H9 (cell line): Measurements from ENCODE around the gene P4HTM. TPM values are rescaled to one million over a fixed set of nuclear protein-coding genes. Genes with fewer than 3 reads are reported as not detected.
A peak's percentile ranks its signal among the peaks of the same experiment; 100 is the strongest.

Experiments
- DNase-seq: peaks from one replicate; pipeline ENCODE4 v3.0.0-alpha.2; 2017
- H2AFZ ChIP-seq: one replicate; pipeline ENCODE4 v1.6.1; 2013; ENCODE audit warnings: mild to moderate bottlenecking, low read length, control low read depth, moderate library complexity
- H2AK5ac ChIP-seq: 2 replicates; pipeline ENCODE4 v1.6.1; 2013; ENCODE audit warnings: low read length, control low read depth, mixed read lengths; ENCODE audit not compliant: insufficient read length
- H2BK120ac ChIP-seq: one replicate; pipeline ENCODE4 v1.6.1; 2013; ENCODE audit warnings: low read depth, mild to moderate bottlenecking, low read length, control low read depth, inconsistent platforms; ENCODE audit not compliant: poor library complexity, severe bottlenecking
- H2BK12ac ChIP-seq: 2 replicates; pipeline ENCODE4 v1.6.1; 2013; ENCODE audit warnings: low read length, control low read depth, mixed read lengths, low read depth; ENCODE audit not compliant: insufficient read length
- H2BK15ac ChIP-seq: 2 replicates; pipeline ENCODE4 v1.6.1; 2013; ENCODE audit warnings: low read depth, low read length, control low read depth
- H2BK20ac ChIP-seq: one replicate; pipeline ENCODE4 v1.6.1; 2013; ENCODE audit warnings: low read depth, mild to moderate bottlenecking, low read length, control low read depth, inconsistent platforms; ENCODE audit not compliant: poor library complexity, severe bottlenecking
- H2BK5ac ChIP-seq: 2 replicates; pipeline ENCODE4 v1.6.1; 2013; ENCODE audit warnings: low read length, control low read depth, mixed read lengths; ENCODE audit not compliant: insufficient read length
- H3K14ac ChIP-seq: 2 replicates; pipeline ENCODE4 v1.6.1; 2013; ENCODE audit warnings: low read length, control low read depth; ENCODE audit not compliant: insufficient read depth
- H3K18ac ChIP-seq: 2 replicates; pipeline ENCODE4 v1.6.1; 2013; ENCODE audit warnings: low read depth, mild to moderate bottlenecking, mixed read lengths, low read length, control low read depth; ENCODE audit not compliant: insufficient read length
- H3K23ac ChIP-seq: 2 replicates; pipeline ENCODE4 v1.6.1; 2013; ENCODE audit warnings: low read length, control low read depth, mixed read lengths, low read depth; ENCODE audit not compliant: insufficient read length
- H3K23me2 ChIP-seq: 2 replicates; pipeline ENCODE4 v1.6.1; 2013; ENCODE audit warnings: low read depth, mild to moderate bottlenecking, mixed read lengths, low read length, control low read depth; ENCODE audit not compliant: insufficient read length, poor library complexity, severe bottlenecking
- H3K27ac ChIP-seq: 2 replicates; pipeline ENCODE4 v1.5.1; 2013; ENCODE audit warnings: low read length, control low read depth, mixed read lengths, low read depth; ENCODE audit not compliant: insufficient read length
- H3K27me3 ChIP-seq: 2 replicates; pipeline ENCODE4 v1.6.1; 2013; ENCODE audit warnings: low read length, control low read depth, inconsistent platforms; ENCODE audit not compliant: insufficient read depth
- H3K4ac ChIP-seq: 2 replicates; pipeline ENCODE4 v1.6.1; 2013; ENCODE audit warnings: low read depth, mild to moderate bottlenecking, control low read depth, inconsistent platforms, low read length, moderate library complexity
- H3K4me1 ChIP-seq: 2 replicates; pipeline ENCODE4 v1.6.1; 2013; ENCODE audit warnings: low read length, control low read depth, inconsistent platforms; ENCODE audit not compliant: insufficient read depth
- H3K4me2 ChIP-seq: 2 replicates; pipeline ENCODE4 v1.6.1; 2013; ENCODE audit warnings: low read length, control low read depth, mixed read lengths; ENCODE audit not compliant: insufficient read length, insufficient read depth
- H3K56ac ChIP-seq: 2 replicates; pipeline ENCODE4 v1.6.1; 2013; ENCODE audit warnings: low read depth, mild to moderate bottlenecking, mixed read lengths, low read length, control low read depth; ENCODE audit not compliant: insufficient read length
- H3K79me1 ChIP-seq: 2 replicates; pipeline ENCODE4 v1.6.1; 2013; ENCODE audit warnings: low read depth, mild to moderate bottlenecking, moderate library complexity, low read length, control low read depth, inconsistent platforms; ENCODE audit not compliant: insufficient read depth, poor library complexity, severe bottlenecking
- H3K79me2 ChIP-seq: 2 replicates; pipeline ENCODE4 v1.6.1; 2013; ENCODE audit warnings: low read length, control low read depth, inconsistent platforms; ENCODE audit not compliant: insufficient read depth
- H3K9ac ChIP-seq: 2 replicates; pipeline ENCODE4 v1.6.1; 2013; ENCODE audit warnings: low read length, control low read depth, mixed read lengths; ENCODE audit not compliant: insufficient read length; ENCODE audit errors: extremely low read depth
- H3K9me3 ChIP-seq: one replicate; pipeline ENCODE4 v1.6.1; 2013; ENCODE audit warnings: low read depth, low read length, inconsistent platforms; ENCODE audit not compliant: control insufficient read depth
- H3T11ph ChIP-seq: one replicate; pipeline ENCODE4 v1.6.1; 2013; ENCODE audit warnings: mild to moderate bottlenecking, low read length, control low read depth, inconsistent platforms
- H4K20me1 ChIP-seq: one replicate; pipeline ENCODE4 v1.6.1; 2013; ENCODE audit not compliant: control insufficient read depth, insufficient read length, insufficient read depth
- H4K5ac ChIP-seq: 2 replicates; pipeline ENCODE4 v1.6.1; 2013; ENCODE audit warnings: low read depth, mild to moderate bottlenecking, mixed read lengths, low read length, control low read depth; ENCODE audit not compliant: insufficient read length
- H4K8ac ChIP-seq: replicated peaks from 2 replicates; pipeline ENCODE4 v1.6.1; 2013; ENCODE audit warnings: low read length, control low read depth, mixed read lengths, low read depth; ENCODE audit not compliant: insufficient read length
- H4K91ac ChIP-seq: 2 replicates; pipeline ENCODE4 v1.6.1; 2013; ENCODE audit warnings: low read depth, mild to moderate bottlenecking, moderate library complexity, mixed read lengths, low read length, control low read depth; ENCODE audit not compliant: insufficient read length
- H3K27ac Mint-ChIP-seq, 3 experiments: 2 replicates in 2 of 3; 3 replicates in 1 of 3; pipeline ENCODE4 v1.8.0; 2020 to 2021; ENCODE audit warnings: mixed read lengths in 3 of 3, mild to moderate bottlenecking in 1 of 3, moderate library complexity in 1 of 3
- H3K27me3 Mint-ChIP-seq: 2 replicates; pipeline ENCODE4 v1.8.0; 2021; ENCODE audit warnings: low read depth, mild to moderate bottlenecking, moderate library complexity, mixed read lengths
- H3K36me3 Mint-ChIP-seq, 3 experiments: 2 replicates in 2 of 3; 3 replicates in 1 of 3; pipeline ENCODE4 v1.8.0; 2020 to 2021; ENCODE audit warnings: low read depth in 3 of 3, mixed read lengths in 3 of 3; ENCODE audit not compliant: insufficient read depth in 1 of 3
- H3K4me1 Mint-ChIP-seq, 2 experiments: 2 replicates each; pipeline ENCODE4 v1.8.0; 2020; ENCODE audit warnings: mixed read lengths in 2 of 2
- H3K4me3 Mint-ChIP-seq, 2 experiments: 2 replicates in 1 of 2; 3 replicates in 1 of 2; pipeline ENCODE4 v1.8.0; 2020 to 2021; ENCODE audit warnings: mild to moderate bottlenecking in 2 of 2, mixed read lengths in 2 of 2, moderate library complexity in 1 of 2
- H3K9me3 Mint-ChIP-seq, 2 experiments: 2 replicates in 1 of 2; 3 replicates in 1 of 2; pipeline ENCODE4 v1.8.0; 2020; ENCODE audit warnings: mild to moderate bottlenecking in 2 of 2, mixed read lengths in 2 of 2, moderate library complexity in 1 of 2
- WGBS: extraction: QIAGEN DNeasy Blood & Tissue Kit; methylation state at CpG from one replicate; pipeline ENCODE4 v1.1.7; 2013; ENCODE audit warnings: missing lambda C conversion rate, low lambda C conversion rate, mixed read lengths; ENCODE audit not compliant: insufficient read length; ENCODE audit errors: extremely low coverage; 5-methylcytosine and 5-hydroxymethylcytosine counted together
- total RNA-seq: library from RNA; stranded (reverse); gene quantifications from 2 replicates; pipeline ENCODE4 v1.2.1, GENCODE V29; 2021
- TF ChIP-seq, protein P1 (sequence below): fragments of 200-600 bp; sonication (generic); conservative IDR thresholded peaks from 3 replicates; pipeline ENCODE4 v1.8.0; 2021; ENCODE audit warnings: antibody characterized with exemption, mild to moderate bottlenecking

The P4HTM gene
- total RNA-seq, 1 experiment from 2014 or later: 36.0 TPM

DNA sequence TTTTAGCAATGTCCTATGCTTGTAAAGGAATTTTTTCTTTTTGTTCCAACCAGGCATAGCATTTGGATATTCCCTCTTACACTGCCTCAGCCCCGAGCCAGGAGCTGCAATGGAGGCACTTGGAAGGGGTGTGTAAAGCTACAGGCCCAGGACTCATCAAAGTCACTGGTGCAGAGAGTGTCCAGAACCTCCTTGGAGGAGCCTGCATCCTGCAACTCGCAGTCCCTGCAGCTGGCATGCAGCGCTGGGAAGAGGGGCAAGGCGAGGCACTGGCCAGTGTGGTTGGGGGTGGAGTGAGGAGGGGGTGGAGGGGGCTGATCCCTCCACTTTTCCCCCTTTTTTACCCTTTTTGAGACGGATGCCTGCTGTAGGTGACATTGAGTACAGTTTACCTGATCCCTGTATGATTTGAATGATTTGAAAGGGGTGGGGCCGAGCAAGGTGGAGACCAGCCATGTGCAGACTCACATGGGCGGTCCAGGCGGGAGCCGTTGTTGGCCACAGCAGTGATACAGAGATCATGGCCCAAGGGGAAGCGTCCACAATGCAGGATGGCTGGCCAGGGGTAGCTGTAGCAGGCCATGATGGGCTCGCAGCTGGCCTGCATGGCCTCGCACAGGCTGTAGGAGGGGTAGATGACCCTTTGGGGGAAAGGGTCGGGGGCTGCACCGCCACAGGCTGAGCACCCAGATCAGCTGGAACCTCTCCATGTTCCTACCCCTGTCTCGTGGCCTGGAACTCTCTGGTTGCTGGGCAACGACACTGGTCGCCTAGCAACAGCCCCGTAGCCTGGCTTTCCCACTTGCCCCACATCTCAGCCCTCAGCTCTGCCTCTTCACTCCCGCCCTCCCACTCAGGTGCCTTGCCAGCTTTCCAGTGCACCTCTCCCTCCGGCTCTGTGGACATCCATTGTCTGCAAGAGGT is 7.9 kb downstream of the P4HTM start:
- DNase-seq: peak; percentile 52
- Histone ChIP-seq H3K9me3 (no peaks in the 10 kb centered on the region), H3K9ac (no peak overlapping the region), H3K4me1 (no peaks in the 10 kb centered on the region), H3K27ac (no peak overlapping the region), H3K56ac (no peak overlapping the region), H3K23ac (no peak overlapping the region), H3K23me2 (no peaks in the 10 kb centered on the region), H3K27me3 (no peaks in the 10 kb centered on the region), H3K4me2 (no peak overlapping the region), H3K79me1 (no peaks in the 10 kb centered on the region), H4K8ac (no peak overlapping the region), H3K18ac (no peak overlapping the region), H4K20me1 (no peaks in the 10 kb centered on the region), H2BK20ac (no peak overlapping the region), H4K91ac (no peak overlapping the region), H4K5ac (no peak overlapping the region), H3K4ac (no peak overlapping the region), H2BK15ac (no peak overlapping the region), H2BK120ac (no peak overlapping the region), H3K79me2 (no peaks in the 10 kb centered on the region), H2AK5ac (no peak overlapping the region), H2AFZ (no peak overlapping the region), H2BK12ac (no peak overlapping the region), H3T11ph (no peak overlapping the region), H3K14ac (no peak overlapping the region), H2BK5ac (no peak overlapping the region)
- peak overlapping the region in 2 of 3 experiments; percentile 28 to 61; a peak in 3 of 7 replicates for H3K27ac Mint-ChIP-seq
- H3K4me1 Mint-ChIP-seq: peaks cover 23 to 24% of the 10 kb centered on the region in 2 experiments
- H3K4me3 Mint-ChIP-seq: peak overlapping the region in 1 of 2 experiments; percentile 19; a peak in 1 of 5 replicates
- peaks cover 3 to 26% (median 10%) of the 10 kb centered on the region in 3 experiments; a peak in 5 of 7 replicates for H3K36me3 Mint-ChIP-seq
- H3K27me3 Mint-ChIP-seq: no peaks in the 10 kb centered on the region
- no CpG with 5 or more reads among the region's 20 CpGs for WGBS
- TF ChIP-seq, protein P1, sequence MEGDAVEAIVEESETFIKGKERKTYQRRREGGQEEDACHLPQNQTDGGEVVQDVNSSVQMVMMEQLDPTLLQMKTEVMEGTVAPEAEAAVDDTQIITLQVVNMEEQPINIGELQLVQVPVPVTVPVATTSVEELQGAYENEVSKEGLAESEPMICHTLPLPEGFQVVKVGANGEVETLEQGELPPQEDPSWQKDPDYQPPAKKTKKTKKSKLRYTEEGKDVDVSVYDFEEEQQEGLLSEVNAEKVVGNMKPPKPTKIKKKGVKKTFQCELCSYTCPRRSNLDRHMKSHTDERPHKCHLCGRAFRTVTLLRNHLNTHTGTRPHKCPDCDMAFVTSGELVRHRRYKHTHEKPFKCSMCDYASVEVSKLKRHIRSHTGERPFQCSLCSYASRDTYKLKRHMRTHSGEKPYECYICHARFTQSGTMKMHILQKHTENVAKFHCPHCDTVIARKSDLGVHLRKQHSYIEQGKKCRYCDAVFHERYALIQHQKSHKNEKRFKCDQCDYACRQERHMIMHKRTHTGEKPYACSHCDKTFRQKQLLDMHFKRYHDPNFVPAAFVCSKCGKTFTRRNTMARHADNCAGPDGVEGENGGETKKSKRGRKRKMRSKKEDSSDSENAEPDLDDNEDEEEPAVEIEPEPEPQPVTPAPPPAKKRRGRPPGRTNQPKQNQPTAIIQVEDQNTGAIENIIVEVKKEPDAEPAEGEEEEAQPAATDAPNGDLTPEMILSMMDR: no peak
- H3K9me3 Mint-ChIP-seq: no peaks in the 10 kb centered on the region
